Keratinocyte (primary cell): ENCODE results near the gene UGT1A6.

Experiments
- CTCF ChIP-seq, 3 experiments: IDR thresholded peaks in 1 of 3; conservative IDR thresholded peaks in 1 of 3; optimal IDR thresholded peaks in 1 of 3; 2 replicates in 2 of 3; 3 replicates in 1 of 3; pipeline versions ENCODE3 to v1.5.1; 2011; ENCODE audit warnings: low read length in 3 of 3, mild to moderate bottlenecking in 3 of 3, moderate library complexity in 2 of 3, control low read depth in 1 of 3, inconsistent platforms in 1 of 3; ENCODE audit not compliant: insufficient read depth in 2 of 3; ENCODE audit errors: extremely low read depth in 1 of 3
- EZH2 ChIP-seq: IDR thresholded peaks from one replicate; pipeline ENCODE4 v1.6.1; 2012; ENCODE audit warnings: inconsistent platforms, mild to moderate bottlenecking, low read length, moderate library complexity

- TF ChIP-seq CTCF (optimal IDR thresholded peaks at IDR 0.05 in 1 of 3, IDR thresholded peaks at IDR 0.05 in 1 of 3, conservative IDR thresholded peaks at IDR 0.05 in 1 of 3; ENCODE audit: extremely low read depth in 1 of 3, insufficient read depth in 2 of 3, low read length in 3 of 3): no peak
- no peak for TF ChIP-seq EZH2
Observed at GRCh38 chr2:233813236-233814055, 120.8 kb downstream of the UGT1A6 start.
